Gastroesophageal sphincter (tissue), 4 donors: ENCODE data around the gene ARHGAP26. TPM values are rescaled to one million over a fixed set of nuclear protein-coding genes. Genes with fewer than 3 reads are reported as not detected.

Source experiments
- ATAC-seq: fragments of 150-250 bp; one replicate; pipeline ENCODE4 v1.9.1; 2016; ENCODE audit warnings: mild to moderate bottlenecking, moderate library complexity
- H3K27ac ChIP-seq, 4 donors: fragments of 200-600 bp; sonication (generic) in 3 of 4; 1 replicate in 3 of 4; 2 replicates in 1 of 4; pipeline ENCODE4 v1.5.1; 2016 to 2019
- H3K27me3 ChIP-seq: fragments of 200-600 bp; sonication (generic); one replicate; pipeline ENCODE4 v1.5.1; 2019
- H3K36me3 ChIP-seq, 2 donors: fragments of 200-600 bp; sonication (generic); one replicate each; pipeline ENCODE4 v1.5.1; 2019; ENCODE audit warnings: control low read depth in 1 of 2
- H3K4me1 ChIP-seq, 3 donors: fragments of 200-600 bp; sonication (generic); 1 replicate in 2 of 3; 2 replicates in 1 of 3; pipeline ENCODE4 v1.5.1; 2016 to 2019; ENCODE audit warnings: control low read depth in 2 of 3
- H3K4me3 ChIP-seq, 2 donors: fragments of 200-600 bp; sonication (generic); one replicate each; pipeline ENCODE4 v1.5.1; 2019; ENCODE audit warnings: mild to moderate bottlenecking in 1 of 2, moderate library complexity in 1 of 2
- H3K9me3 ChIP-seq, 3 donors: fragments of 200-600 bp; sonication (generic); one replicate each; pipeline ENCODE4 v1.5.1; 2017 to 2019; ENCODE audit warnings: control low read depth in 2 of 3
- EP300 ChIP-seq: sonication (generic); formaldehyde crosslinking; IDR thresholded peaks from one replicate; pipeline ENCODE4 v1.6.1; 2017; ENCODE audit warnings: antibody characterized with exemption, mild to moderate bottlenecking
- POLR2A ChIP-seq, 2 donors: fragments of 450-650 bp; IDR thresholded peaks; one replicate each; pipeline ENCODE4 v1.6.1; 2017; ENCODE audit warnings: antibody characterized with exemption in 2 of 2, mild to moderate bottlenecking in 2 of 2, moderate library complexity in 1 of 2
- POLR2AphosphoS5 ChIP-seq: sonication (generic); formaldehyde crosslinking; IDR thresholded peaks from one replicate; pipeline ENCODE4 v1.6.1; 2017; ENCODE audit warnings: antibody characterized with exemption
- WGBS, 2 donors: methylation state at CpG; one replicate each; pipeline ENCODE4 v1.1.5; 2018; ENCODE audit warnings: low coverage in 1 of 2; 5-methylcytosine and 5-hydroxymethylcytosine counted together
- total RNA-seq, 4 donors: library from RNA; depleted of rRNA; stranded (reverse); fragments of >200 nt; gene quantifications; one replicate each; pipeline ENCODE4 v1.1.0, GENCODE V29; 2016
- TF ChIP-seq, protein P1 (sequence below), 4 experiments: fragments of 200-600 bp in 2 of 4; fragments of 450-650 bp in 2 of 4; sonication (generic) in 1 of 4; IDR thresholded peaks; one replicate each; pipeline ENCODE4 v1.5.1; 2017 to 2019; ENCODE audit warnings: antibody characterized with exemption in 4 of 4, mild to moderate bottlenecking in 2 of 4, moderate library complexity in 2 of 4

The ARHGAP26 gene
- total RNA-seq, 4 donors from 2014 or later = 15.2 to 41.7 (median 31.7) TPM

DNA sequence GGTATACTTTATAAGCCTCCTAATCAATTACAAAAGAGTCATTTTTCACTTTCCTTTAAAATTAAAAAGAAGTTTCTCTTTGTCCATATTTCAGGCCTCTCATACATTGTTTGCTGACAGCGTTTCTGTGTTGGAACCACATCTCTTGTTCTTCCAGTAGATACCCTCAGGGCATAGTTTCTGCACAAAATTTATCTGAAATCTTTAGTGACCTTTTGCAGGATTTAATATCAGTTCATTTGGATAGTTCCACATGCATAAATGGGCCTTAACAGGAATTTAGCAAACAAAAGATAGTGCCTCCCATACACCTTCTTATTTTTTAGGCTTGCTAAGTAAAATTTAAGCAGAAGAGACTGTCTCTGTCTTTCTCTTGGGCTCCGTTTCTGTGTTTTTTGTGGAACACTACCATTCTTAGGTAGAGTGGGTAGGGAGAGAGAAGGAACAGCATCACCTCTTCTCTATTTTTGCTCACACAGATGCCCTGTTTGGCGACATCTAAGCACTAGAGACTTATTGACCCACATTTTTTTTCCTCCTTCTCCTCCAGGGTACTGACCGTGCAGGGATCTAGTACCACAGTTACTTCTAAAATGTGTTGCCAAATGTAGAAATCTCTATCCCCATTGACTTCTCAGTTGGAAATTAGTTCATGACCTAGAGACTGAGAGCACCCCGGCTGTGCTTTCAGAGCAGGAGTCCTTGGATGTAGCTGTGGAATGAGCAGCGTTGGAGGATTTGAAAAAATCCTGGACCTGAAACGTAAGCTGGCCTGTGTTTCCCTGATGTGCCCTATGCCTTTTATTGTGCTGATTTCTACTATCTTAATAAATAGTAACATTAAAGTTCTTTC, 22.1 kb downstream of the ARHGAP26 start:
- no peaks in the 10 kb centered on the region for H3K9me3 ChIP-seq
- H3K36me3 ChIP-seq = no peaks in the 10 kb centered on the region
- no peak overlapping the region for H3K27ac ChIP-seq
- WGBS, 2 donors = 90 to 93% methylated on average over 6 to 7 of the region's 7 CpGs
- H3K4me3 ChIP-seq = no peak overlapping the region
- ATAC-seq = no peak
- TF ChIP-seq POLR2AphosphoS5 (no peak), EP300 (no peak), POLR2A (IDR thresholded peaks at IDR 0.05) (no peak)
- TF ChIP-seq, protein P1, sequence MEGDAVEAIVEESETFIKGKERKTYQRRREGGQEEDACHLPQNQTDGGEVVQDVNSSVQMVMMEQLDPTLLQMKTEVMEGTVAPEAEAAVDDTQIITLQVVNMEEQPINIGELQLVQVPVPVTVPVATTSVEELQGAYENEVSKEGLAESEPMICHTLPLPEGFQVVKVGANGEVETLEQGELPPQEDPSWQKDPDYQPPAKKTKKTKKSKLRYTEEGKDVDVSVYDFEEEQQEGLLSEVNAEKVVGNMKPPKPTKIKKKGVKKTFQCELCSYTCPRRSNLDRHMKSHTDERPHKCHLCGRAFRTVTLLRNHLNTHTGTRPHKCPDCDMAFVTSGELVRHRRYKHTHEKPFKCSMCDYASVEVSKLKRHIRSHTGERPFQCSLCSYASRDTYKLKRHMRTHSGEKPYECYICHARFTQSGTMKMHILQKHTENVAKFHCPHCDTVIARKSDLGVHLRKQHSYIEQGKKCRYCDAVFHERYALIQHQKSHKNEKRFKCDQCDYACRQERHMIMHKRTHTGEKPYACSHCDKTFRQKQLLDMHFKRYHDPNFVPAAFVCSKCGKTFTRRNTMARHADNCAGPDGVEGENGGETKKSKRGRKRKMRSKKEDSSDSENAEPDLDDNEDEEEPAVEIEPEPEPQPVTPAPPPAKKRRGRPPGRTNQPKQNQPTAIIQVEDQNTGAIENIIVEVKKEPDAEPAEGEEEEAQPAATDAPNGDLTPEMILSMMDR (IDR thresholded peaks at IDR 0.05) = no peak
- H3K4me1 ChIP-seq = peaks cover 0 to 11% (median 0%) of the 10 kb centered on the region in 3 donors
- no peaks in the 10 kb centered on the region for H3K27me3 ChIP-seq

DNA sequence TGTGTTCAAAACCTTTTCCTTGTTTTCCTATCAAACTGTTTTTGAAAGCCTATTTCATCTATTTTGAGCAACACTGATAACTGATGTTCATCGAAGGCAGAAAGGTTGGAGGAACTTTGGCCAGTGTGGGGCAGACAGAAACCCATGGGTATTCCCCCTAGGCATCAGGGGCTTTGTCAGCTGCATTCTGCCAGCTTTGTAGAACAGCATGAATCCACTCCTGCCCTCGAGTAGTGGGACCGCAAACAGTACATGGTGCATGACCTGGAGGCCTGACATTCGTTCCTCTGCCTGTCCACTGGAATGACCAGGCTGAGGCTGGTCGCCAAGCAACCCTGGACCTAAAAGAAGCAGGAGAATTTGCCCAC, 22.7 kb downstream of the ARHGAP26 start:
- peaks cover 0 to 11% (median 0%) of the 10 kb centered on the region in 3 donors for H3K4me1 ChIP-seq
- ATAC-seq = no peak
- TF ChIP-seq POLR2AphosphoS5 (no peak), EP300 (no peak), POLR2A (IDR thresholded peaks at IDR 0.05) (no peak)
- TF ChIP-seq, protein P1 (IDR thresholded peaks at IDR 0.05) = no peak
- H3K27ac ChIP-seq = no peak overlapping the region
- H3K4me3 ChIP-seq = no peak overlapping the region
- no peaks in the 10 kb centered on the region for H3K27me3 ChIP-seq
- H3K9me3 ChIP-seq = no peaks in the 10 kb centered on the region
- 95 to 100% methylated on average over 2 to 5 of the region's 5 CpGs for WGBS, 2 donors
- H3K36me3 ChIP-seq = no peaks in the 10 kb centered on the region

DNA sequence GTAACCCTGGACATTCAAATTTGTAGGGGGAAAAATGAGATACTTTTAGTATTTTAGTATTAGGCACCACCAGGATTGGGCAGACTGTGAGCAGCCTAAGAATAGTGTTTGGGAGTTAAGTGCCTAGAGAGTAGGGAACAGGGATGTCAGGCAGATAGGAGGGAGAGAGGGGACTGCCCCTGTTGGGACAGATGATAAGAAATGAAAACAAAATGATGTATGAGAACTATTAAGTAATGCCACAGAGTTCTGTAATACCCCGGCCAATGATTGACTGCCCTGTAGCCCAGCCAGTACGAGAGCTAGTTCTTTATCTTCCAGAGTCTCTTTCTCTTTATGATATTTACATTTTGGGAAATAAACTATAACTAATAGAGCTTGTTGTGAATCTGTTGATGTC, 24.4 kb downstream of the ARHGAP26 start:
- peaks cover 0 to 11% (median 0%) of the 10 kb centered on the region in 3 donors for H3K4me1 ChIP-seq
- WGBS, 2 donors = 85 to 100% methylated on average over 2 of the region's 2 CpGs
- no peak overlapping the region for H3K4me3 ChIP-seq
- H3K27me3 ChIP-seq = no peaks in the 10 kb centered on the region
- TF ChIP-seq POLR2AphosphoS5 (no peak), EP300 (no peak), POLR2A (IDR thresholded peaks at IDR 0.05) (no peak)
- TF ChIP-seq, protein P1 (IDR thresholded peaks at IDR 0.05) = no peak
- H3K36me3 ChIP-seq = no peaks in the 10 kb centered on the region
- no peak for ATAC-seq
- H3K27ac ChIP-seq = no peak overlapping the region
- no peaks in the 10 kb centered on the region for H3K9me3 ChIP-seq

DNA sequence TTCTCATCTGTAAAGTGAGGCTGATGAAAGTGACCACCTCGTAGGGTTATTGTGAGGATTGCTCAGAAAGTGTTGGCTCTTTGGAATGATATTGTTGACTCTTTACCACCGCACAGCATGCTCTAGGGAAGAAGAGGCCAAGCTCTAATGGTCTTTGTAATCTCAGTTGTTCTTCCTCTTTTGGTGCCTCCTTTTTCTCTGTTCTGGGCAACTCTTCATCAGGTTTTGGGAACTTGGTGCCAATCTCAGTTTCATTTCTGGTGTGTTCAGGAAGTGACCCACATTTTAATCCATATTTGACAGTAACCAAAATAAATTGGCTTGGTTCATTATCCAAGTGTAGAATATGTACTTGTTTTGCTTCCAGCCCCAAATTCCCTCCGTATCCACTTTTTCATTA, 25.1 kb downstream of the ARHGAP26 start:
- H3K27me3 ChIP-seq = no peaks in the 10 kb centered on the region
- no peaks in the 10 kb centered on the region for H3K36me3 ChIP-seq
- WGBS, 2 donors = 36 to 64% methylated on average over 1 of the region's 3 CpGs
- ATAC-seq = peak; percentile 24
- H3K4me1 ChIP-seq = peaks cover 0 to 11% (median 0%) of the 10 kb centered on the region in 3 donors
- H3K9me3 ChIP-seq = no peaks in the 10 kb centered on the region
- no peak for TF ChIP-seq EP300
- no peak for TF ChIP-seq POLR2A (IDR thresholded peaks at IDR 0.05)
- TF ChIP-seq, protein P1 (IDR thresholded peaks at IDR 0.05) = no peak
- no peak for TF ChIP-seq POLR2AphosphoS5
- H3K4me3 ChIP-seq = no peak overlapping the region
- H3K27ac ChIP-seq = no peak overlapping the region
